Tibial nerve (tissue), 4 donors: Measurements from ENCODE around the gene IRS2. TPM values are rescaled to one million over a fixed set of nuclear protein-coding genes. Genes with fewer than 3 reads are reported as not detected.

ENCODE experiments used
- DNase-seq, 2 donors: peaks; one replicate each; pipeline ENCODE4 v3.0.0-alpha.2; 2019; ENCODE audit warnings: low spot score in 2 of 2
- H3K27ac ChIP-seq, 4 donors: fragments of 200-600 bp; sonication (generic) in 3 of 4; one replicate each; pipeline ENCODE4 v1.5.1; 2017 to 2019; ENCODE audit warnings: mild to moderate bottlenecking in 1 of 4
- H3K27me3 ChIP-seq, 2 donors: fragments of 200-600 bp; sonication (generic) in 1 of 2; one replicate each; pipeline versions ENCODE4 v1.5.1 to v1.6.0; 2017 to 2019
- H3K36me3 ChIP-seq, 3 donors: fragments of 200-600 bp; sonication (generic); one replicate each; pipeline ENCODE4 v1.5.1; 2018 to 2019
- H3K4me1 ChIP-seq, 4 donors: fragments of 200-600 bp; sonication (generic) in 3 of 4; one replicate each; pipeline ENCODE4 v1.5.1; 2017 to 2019
- H3K4me3 ChIP-seq, 4 donors: fragments of 200-600 bp; sonication (generic) in 3 of 4; one replicate each; pipeline ENCODE4 v1.5.1; 2017 to 2019; ENCODE audit warnings: mild to moderate bottlenecking in 1 of 4, moderate library complexity in 1 of 4
- H3K9me3 ChIP-seq, 4 donors: fragments of 200-600 bp; sonication (generic) in 3 of 4; one replicate each; pipeline ENCODE4 v1.5.1; 2017 to 2019
- EP300 ChIP-seq, 2 donors: sonication (generic); formaldehyde crosslinking; IDR thresholded peaks; one replicate each; pipeline ENCODE4 v1.6.1; 2017; ENCODE audit warnings: antibody characterized with exemption in 2 of 2, mild to moderate bottlenecking in 1 of 2
- POLR2A ChIP-seq, 2 donors: fragments of 450-650 bp; IDR thresholded peaks; one replicate each; pipeline ENCODE4 v1.6.1; 2017; ENCODE audit warnings: antibody characterized with exemption in 2 of 2, mild to moderate bottlenecking in 2 of 2, moderate library complexity in 2 of 2
- whole genome bisulfite sequencing, 2 donors: methylation state at CpG; one replicate each; pipeline ENCODE4 v1.1.5; 2018; 5-methylcytosine and 5-hydroxymethylcytosine counted together
- total RNA-seq, 4 donors: library from RNA; depleted of rRNA; stranded (reverse); fragments of >200 nt; gene quantifications; one replicate each; pipeline ENCODE4 v1.1.0, GENCODE V29; 2016
- TF ChIP-seq, protein P1 (sequence below), 5 experiments: fragments of 200-600 bp in 3 of 5; fragments of 450-650 bp in 2 of 5; sonication (generic) in 3 of 5; IDR thresholded peaks; one replicate each; pipeline ENCODE4 v1.5.1; 2016 to 2019; ENCODE audit warnings: antibody characterized with exemption in 5 of 5, mild to moderate bottlenecking in 3 of 5, moderate library complexity in 2 of 5

The IRS2 gene
- total RNA-seq, 4 donors from 2014 or later, result 38.3 to 60.9 (median 42.4) TPM

DNA sequence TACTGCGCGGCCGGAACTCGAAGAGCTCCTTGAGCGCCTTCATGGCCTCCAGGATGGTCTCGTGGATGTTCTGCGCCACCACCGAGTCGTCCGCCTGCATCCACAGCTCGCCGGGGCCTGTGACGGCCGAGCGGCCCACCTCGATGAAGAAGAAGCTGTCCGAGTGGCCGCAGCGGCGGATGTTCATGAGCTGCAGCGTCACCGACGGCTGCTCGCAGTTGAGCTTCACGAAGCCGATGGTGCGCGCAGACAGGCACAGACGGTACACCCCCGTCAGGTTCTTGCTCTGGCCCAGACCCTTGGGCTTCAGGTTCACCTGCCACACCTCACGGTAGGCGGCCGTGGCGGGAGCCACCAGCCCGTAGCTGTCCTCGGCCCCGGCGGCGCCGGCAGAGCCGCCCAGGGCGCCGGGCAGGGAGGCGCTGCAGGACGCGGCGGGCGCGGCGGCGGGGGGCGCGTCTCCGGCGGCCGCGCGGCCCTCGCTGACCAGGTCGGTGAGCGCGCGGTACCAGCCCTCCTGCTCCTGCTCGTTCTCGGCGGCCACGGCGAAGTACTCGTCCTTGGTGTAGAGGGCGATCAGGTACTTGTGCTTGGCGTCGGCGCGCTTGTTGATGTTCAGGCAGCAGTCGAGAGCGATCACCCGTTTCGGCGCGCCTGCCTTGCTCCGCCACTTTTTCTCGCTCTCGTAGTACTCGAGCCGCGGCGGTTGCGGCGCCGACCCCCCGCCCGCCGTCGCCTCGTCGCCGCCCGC is 1.1 kb downstream of the IRS2 start:
- Histone ChIP-seq H3K27ac (peak overlapping the region; percentile 85 to 95 (median 90)), H3K36me3 (peaks cover 6 to 36% (median 19%) of the 10 kb centered on the region in 3 donors), H3K27me3 (no peaks in the 10 kb centered on the region), H3K4me3 (peak overlapping the region; percentile 58 to 83 (median 72)), H3K9me3 (no peaks in the 10 kb centered on the region), H3K4me1 (peaks cover 0 to 64% (median 23%) of the 10 kb centered on the region in 4 donors)
- WGBS, 2 donors, result 1 to 3% methylated on average over 41 to 61 of the region's 98 CpGs
- no peak for DNase-seq
- peak in 1 of 2 donors; percentile 16 for TF ChIP-seq EP300 (IDR thresholded peaks at IDR 0.05)
- TF ChIP-seq, protein P1, sequence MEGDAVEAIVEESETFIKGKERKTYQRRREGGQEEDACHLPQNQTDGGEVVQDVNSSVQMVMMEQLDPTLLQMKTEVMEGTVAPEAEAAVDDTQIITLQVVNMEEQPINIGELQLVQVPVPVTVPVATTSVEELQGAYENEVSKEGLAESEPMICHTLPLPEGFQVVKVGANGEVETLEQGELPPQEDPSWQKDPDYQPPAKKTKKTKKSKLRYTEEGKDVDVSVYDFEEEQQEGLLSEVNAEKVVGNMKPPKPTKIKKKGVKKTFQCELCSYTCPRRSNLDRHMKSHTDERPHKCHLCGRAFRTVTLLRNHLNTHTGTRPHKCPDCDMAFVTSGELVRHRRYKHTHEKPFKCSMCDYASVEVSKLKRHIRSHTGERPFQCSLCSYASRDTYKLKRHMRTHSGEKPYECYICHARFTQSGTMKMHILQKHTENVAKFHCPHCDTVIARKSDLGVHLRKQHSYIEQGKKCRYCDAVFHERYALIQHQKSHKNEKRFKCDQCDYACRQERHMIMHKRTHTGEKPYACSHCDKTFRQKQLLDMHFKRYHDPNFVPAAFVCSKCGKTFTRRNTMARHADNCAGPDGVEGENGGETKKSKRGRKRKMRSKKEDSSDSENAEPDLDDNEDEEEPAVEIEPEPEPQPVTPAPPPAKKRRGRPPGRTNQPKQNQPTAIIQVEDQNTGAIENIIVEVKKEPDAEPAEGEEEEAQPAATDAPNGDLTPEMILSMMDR (IDR thresholded peaks at IDR 0.05), result no peak

DNA sequence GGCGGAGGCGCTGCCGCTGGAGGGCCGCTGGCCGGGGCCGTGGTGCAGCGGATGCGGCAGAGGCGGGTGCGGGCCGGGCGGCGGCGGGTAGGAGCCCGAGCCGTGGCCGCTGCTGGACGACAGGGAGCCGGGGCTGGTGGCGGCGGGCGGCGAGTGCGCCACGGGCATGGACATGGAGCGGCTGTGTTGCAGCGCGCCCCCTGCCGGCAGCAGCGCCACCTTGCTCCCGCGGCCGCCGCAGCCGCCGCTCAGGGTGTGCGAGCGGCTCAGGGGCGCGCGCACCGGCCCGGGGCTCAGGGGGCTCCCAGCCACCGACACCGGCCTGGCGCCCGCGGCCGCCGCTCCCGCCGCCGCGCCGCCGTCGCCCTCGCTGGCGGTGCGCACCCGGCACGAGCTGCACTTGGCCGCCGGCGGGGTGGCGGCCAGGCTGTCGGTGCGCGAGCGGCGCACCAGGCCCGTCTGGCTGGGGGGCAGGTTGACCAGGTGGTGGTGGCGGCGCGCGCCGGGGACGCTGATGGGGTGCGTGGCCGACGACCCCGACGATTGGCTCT is 1.7 kb downstream of the IRS2 start:
- H3K4me3 ChIP-seq, result peak overlapping the region; percentile 58 to 83 (median 72)
- 3 to 5% methylated on average over 14 to 36 of the region's 83 CpGs for WGBS, 2 donors
- no peaks in the 10 kb centered on the region for H3K9me3 ChIP-seq
- H3K27ac ChIP-seq, result peak overlapping the region; percentile 85 to 95 (median 90)
- peaks cover 6 to 36% (median 19%) of the 10 kb centered on the region in 3 donors for H3K36me3 ChIP-seq
- TF ChIP-seq, protein P1 (IDR thresholded peaks at IDR 0.05), result peak; percentile 50 to 95 (median 91)
- TF ChIP-seq EP300 (IDR thresholded peaks at IDR 0.05), result no peak
- peak in 1 of 2 donors; percentile 17 for TF ChIP-seq POLR2A (IDR thresholded peaks at IDR 0.05)
- H3K4me1 ChIP-seq, result peaks cover 0 to 68% (median 26%) of the 10 kb centered on the region in 4 donors
- no peaks in the 10 kb centered on the region for H3K27me3 ChIP-seq
- DNase-seq, result peak; percentile 42 to 64

DNA sequence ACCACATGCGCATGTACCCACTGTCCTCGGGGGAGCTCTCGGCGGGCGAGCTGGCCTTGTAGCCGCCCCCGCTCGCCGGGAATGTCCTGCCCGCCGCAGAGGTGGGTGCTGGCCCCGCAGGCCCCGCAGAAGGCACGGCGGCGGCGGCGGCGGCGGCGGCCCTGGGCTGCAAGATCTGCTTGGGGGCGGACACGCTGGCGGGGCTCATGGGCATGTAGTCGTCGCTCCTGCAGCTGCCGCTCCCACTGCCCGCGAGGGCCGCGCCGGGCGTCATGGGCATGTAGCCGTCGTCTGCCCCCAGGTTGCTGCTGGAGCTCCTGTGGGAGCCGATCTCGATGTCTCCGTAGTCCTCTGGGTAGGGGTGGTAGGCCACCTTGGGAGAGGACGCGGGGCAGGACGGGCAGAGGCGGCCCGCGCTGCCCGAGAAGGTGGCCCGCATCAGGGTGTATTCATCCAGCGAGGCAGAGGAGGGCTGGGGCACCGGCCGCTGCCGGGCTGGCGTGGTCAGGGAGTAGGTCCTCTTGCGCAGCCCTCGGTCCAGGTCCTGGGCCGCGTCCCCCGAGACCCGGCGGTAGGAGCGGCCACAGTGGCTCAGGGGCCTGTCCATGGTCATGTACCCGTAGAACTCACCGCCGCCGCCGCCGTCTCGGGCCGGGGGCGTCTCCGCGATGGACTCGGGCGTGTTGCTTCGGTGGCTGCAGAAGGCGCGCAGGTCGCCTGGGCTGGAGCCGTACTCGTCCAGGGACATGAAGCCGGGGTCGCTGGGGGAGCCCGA is 2.4 kb downstream of the IRS2 start:
- TF ChIP-seq, protein P1 (IDR thresholded peaks at IDR 0.05), result no peak
- TF ChIP-seq EP300 (IDR thresholded peaks at IDR 0.05), result peak in 1 of 2 donors; percentile 8
- TF ChIP-seq POLR2A (IDR thresholded peaks at IDR 0.05), result no peak
- Histone ChIP-seq H3K27ac (peak overlapping the region; percentile 49 to 83 (median 70)), H3K36me3 (peaks cover 6 to 36% (median 19%) of the 10 kb centered on the region in 3 donors), H3K4me1 (peaks cover 0 to 70% (median 27%) of the 10 kb centered on the region in 4 donors), H3K4me3 (peak overlapping the region; percentile 36 to 83 (median 63)), H3K9me3 (no peaks in the 10 kb centered on the region), H3K27me3 (no peaks in the 10 kb centered on the region)
- 55 to 65% methylated on average over 32 to 57 of the region's 81 CpGs for WGBS, 2 donors
- DNase-seq, result no peak

DNA sequence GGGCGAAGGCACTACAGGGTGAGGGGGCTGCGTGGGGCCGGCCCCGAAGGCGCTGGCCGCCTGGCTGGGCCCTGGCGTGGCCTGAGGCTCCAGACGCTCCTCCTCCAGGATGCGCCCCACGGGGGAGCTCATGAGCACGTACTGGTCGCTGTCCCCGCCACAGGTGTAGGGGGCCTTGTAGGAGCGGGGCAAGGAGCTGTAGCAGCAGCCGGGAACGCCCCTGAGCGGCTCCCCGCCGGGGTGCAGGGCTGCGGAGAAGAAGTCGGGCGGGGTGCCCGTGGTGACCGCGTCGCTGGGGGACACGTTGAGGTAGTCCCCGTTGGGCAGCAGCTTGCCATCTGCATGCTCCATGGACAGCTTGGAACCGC is 3.0 kb downstream of the IRS2 start:
- DNase-seq, result no peak
- 94 to 99% methylated on average over 18 to 20 of the region's 29 CpGs for WGBS, 2 donors
- Histone ChIP-seq H3K4me3 (peak overlapping the region in 3 of 4 donors; percentile 58 to 83 (median 68)), H3K9me3 (no peaks in the 10 kb centered on the region), H3K27ac (peak overlapping the region in 3 of 4 donors; percentile 49 to 83 (median 69)), H3K36me3 (peaks cover 6 to 36% (median 19%) of the 10 kb centered on the region in 3 donors), H3K27me3 (no peaks in the 10 kb centered on the region), H3K4me1 (peaks cover 0 to 71% (median 28%) of the 10 kb centered on the region in 4 donors)
- TF ChIP-seq POLR2A (IDR thresholded peaks at IDR 0.05) (no peak), EP300 (IDR thresholded peaks at IDR 0.05) (no peak)
- TF ChIP-seq, protein P1 (IDR thresholded peaks at IDR 0.05), result no peak
